Mammary epithelial cell (primary cell): Measurements from ENCODE around the gene WDR70.

Experiments
- CTCF ChIP-seq, 2 donors: IDR thresholded peaks in 1 of 2; conservative IDR thresholded peaks in 1 of 2; 2 replicates each; pipeline ENCODE4 v1.5.1; 2011 to 2012; ENCODE audit warnings: inconsistent platforms in 2 of 2, low read length in 2 of 2, mild to moderate bottlenecking in 2 of 2, control low read depth in 1 of 2, low read depth in 1 of 2; ENCODE audit not compliant: insufficient read depth in 1 of 2; ENCODE audit errors: extremely low read depth in 1 of 2
- EZH2 ChIP-seq: IDR thresholded peaks from 2 replicates; pipeline ENCODE4 v1.6.1; 2012; ENCODE audit warnings: low read length, inconsistent platforms, borderline replicate concordance

DNA sequence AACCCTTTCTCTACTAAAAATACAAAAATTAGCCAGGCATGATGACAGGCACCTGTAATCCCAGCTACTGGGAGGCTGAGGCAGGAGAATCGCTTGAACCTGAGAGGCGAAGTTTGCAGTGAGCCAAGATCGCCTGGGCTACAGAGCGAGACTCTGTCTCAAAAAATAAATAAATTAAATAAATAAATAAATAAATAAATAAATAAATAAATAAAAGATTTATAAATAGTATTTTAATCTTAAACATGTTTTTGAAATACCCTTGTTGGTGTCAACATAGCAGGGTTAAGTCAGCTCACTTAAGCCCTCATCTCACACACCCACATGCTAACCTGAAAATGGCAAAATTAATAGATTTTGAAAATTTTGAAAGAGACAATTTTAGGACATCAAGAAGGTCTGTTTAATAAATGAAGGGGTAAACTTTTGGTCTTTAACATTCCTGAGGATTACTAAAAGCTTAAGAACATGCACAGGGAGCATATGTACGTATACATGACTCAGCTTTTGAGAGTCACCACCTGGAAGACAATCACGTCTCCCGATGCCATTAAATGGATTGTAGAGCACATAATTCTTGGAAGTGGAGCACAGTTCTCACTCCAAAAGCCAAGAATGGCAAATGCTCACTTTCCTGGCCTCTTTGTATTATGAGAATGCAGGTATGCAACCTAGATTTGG lies 258.2 kb downstream of the WDR70 start:
- TF ChIP-seq CTCF (conservative IDR thresholded peaks at IDR 0.05 in 1 of 2, IDR thresholded peaks at IDR 0.05 in 1 of 2; ENCODE audit: extremely low read depth in 1 of 2, insufficient read depth in 1 of 2, low read depth in 1 of 2, low read length in 2 of 2) (no peak), EZH2 (no peak)
